Activated T-helper 9 cell treated with anti-CD3 and anti-CD28 coated beads, Interleukin-2, amount 50 U/mL, for 16 hours (primary cell): Measurements from ENCODE around the gene OBSL1.

ENCODE experiments used
- DNase-seq: peaks from one replicate; pipeline ENCODE4 v3.0.0-alpha.2; 2020; ENCODE audit warnings: low read depth

Gene OBSL1

DNA sequence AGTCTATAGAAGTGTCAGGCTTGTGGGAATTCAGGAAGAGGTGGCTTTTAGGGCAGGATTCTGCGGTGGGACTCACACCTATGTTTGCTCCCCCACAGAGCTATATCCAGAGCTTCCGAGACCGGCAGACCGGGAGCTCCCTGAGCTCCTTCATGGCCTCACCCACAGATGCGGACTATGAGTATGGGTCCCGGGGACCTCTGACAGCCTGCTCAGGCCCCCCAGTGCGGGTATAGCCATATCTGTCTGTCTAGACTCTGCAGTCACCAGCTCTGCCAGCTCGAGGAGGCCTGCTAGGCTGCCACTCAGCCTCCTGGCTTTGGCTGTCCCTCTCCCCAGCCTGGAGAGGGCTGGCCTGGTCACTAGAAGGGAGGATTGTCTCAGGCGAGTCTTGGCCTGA, 21.7 kb downstream of the OBSL1 start:
- DNase-seq, result no peak

DNA sequence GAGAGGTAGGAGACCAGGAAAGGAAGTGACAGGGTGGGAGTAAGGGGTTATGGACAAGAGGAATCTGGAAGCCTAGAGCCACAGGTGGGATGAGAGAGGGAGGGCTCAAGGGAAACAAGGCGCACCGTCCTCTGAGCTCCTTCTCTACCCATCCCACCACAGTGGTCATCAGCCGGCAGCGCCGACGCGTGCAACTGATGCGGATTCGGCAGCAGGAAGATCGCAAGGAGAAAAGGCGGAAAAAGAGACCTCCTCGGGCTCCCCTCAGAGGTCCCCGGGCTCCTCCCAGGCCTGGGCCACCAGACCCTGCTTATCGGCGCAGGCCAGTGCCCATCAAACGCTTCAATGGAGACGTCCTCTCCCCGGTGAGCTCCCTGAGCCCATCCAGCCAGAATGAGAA, 22.3 kb downstream of the OBSL1 start:
- no peak for DNase-seq

DNA sequence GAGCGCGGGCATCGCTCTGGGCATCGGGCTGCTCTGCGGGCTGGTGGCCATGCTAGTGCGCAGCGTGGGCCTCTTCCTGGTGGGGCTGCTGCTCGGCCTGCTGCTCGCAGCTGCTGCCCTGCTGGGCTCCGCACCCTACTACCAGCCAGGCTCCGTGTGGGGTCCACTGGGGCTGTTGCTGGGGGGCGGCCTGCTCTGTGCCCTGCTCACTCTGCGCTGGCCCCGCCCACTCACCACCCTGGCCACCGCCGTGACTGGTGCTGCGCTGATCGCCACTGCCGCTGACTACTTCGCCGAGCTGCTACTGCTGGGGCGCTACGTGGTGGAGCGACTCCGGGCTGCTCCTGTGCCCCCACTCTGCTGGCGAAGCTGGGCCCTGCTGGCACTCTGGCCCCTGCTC, 23.7 kb downstream of the OBSL1 start:
- no peak for DNase-seq

DNA sequence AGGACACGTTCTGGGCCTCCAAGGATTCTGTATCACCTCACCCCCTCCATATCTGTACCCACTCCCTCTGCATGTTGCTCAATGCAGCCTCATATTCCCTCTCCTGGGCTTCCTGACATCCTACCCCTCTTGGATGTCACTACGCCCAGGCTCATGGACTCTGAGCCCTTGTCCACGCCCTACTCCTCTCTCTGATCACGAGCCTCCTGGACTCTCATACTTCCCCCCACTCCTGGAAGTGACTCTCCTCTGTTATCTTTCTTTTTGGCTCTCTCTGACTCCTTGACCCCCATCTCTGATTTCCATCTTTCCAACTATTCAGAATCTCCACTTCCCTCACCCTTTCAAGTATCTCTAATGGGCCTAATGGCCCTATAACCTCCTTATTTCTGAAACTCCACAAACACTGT, 25.4 kb downstream of the OBSL1 start:
- DNase-seq, result no peak

DNA sequence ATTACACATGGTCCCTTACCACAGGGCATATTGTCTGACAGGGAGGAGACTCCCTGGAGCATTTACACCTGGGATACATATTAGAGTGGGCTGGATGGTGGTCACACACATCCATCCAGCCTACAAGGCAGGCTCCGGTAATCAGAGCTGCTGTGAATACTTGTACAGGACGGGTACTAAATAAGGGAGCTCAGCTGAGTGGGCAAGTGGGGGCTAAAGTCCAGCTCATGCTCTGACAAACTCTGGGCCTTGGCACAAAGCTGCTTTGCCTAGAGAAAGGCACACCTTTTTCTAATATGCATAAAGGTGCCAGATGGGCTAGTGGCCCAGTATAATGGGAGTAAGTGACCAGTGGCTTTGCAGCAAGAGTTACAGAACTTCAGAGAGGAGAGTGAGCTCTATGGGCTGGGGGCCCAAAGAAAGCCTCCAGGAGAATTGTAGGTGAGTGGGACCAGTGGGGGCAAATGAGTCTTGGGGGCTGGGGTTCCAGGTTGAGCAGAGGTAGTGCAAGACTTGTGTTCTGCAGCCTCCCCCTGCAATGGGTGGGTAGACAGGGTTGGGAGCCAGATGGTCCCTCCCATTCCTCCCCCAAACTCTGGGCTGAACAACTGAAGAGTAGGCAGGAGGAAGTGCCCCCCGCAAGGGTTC, 25.9 kb downstream of the OBSL1 start:
- DNase-seq, result no peak

DNA sequence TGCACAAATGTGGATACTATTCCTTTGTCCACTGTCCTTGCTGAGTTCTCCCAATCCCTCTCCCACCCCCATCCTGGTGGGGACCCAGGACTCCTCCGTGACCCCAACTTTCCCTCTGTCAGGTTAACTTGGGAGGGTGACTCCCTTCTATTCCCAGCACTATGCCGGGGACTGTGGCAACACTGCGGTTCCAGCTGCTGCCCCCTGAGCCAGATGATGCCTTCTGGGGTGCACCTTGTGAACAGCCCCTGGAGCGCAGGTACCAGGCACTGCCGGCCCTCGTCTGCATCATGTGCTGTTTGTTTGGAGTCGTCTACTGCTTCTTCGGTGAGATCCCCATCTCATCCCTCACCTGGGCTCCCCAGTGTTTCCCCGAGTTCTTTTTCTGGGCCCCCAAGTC, 26.8 kb downstream of the OBSL1 start:
- no peak for DNase-seq

DNA sequence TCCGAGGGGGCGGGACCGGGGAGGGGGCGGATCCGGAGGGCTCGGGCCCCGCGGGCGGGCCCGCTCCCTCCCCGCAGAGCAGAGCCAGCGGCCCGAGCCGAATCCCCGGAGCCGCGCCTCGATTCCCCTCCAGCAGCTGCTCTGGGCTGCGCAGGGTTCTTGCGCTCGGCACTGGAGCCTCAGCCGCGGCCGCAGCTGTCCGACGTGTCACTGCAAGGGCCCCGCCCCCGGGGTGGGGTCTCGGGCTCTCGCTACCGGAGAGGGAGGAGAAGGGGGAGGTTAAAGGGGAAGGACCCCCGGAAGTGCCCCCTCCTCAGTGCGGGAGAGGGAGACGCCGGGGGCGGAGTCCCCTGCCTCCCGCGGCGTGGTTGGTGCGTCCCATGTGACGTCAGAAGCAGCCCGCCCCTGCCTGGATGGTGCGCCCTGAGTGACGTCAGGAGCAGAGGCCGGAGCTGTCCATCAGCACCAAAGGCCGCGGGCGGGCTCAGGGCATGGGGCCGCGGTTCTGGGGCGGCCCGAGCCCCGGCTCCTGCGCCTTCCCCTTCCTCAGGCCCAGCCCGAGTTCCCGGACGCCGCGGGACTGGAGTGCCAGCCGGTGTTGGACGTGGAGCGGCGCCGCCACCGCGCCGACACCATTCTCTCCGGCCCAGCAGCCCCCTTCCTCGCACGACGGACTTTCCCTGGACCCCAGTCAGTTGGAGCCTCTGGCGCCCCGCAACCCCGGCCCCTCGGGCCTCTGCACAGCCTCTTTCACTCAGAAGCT, 27.6 kb downstream of the OBSL1 start, which contains the start of the genes CHPF and TMEM198:
CHPF (minus strand) TSS at position 214 of the 763 bp plus-strand sequence. CDS start 271 bp downstream, outside the sequence.
TMEM198 (plus strand) TSS at position 433 of the 763 bp plus-strand sequence. CDS start 700 bp downstream, outside the sequence.
- peak; percentile 90 for DNase-seq

DNA sequence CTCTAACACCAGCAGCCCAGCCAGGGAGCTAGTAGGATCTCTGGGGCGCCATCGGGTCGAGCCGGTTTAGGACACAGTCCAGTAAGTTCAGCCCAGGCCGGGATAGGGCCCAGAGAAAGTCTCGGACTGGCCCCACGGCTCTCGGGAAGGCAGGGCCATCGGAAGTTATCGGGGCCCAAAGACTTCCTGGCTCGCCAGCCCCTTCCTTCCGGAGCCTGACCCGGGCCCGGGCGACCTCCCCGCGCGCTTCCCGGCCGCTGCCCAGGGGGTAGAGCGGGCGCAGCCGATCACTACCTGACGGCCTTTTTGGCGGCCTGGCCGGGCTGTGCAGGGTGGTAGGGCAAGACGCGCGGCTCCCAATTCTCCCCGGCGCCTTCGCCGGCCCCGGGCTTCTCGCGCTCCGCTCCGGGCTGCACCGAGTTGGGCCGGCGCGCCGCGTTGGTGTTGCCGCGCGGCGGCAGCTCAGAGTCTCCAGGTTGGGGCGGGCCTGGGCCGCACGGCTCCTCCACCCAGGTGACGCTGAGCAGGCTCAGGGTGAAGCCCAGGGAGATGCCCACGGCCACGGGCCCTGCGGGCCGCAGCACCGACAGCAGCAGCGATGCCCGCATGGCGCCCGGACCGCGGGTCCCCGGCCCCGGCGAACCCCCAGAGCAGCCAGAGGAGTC, 28.3 kb downstream of the OBSL1 start:
- no peak for DNase-seq

DNA sequence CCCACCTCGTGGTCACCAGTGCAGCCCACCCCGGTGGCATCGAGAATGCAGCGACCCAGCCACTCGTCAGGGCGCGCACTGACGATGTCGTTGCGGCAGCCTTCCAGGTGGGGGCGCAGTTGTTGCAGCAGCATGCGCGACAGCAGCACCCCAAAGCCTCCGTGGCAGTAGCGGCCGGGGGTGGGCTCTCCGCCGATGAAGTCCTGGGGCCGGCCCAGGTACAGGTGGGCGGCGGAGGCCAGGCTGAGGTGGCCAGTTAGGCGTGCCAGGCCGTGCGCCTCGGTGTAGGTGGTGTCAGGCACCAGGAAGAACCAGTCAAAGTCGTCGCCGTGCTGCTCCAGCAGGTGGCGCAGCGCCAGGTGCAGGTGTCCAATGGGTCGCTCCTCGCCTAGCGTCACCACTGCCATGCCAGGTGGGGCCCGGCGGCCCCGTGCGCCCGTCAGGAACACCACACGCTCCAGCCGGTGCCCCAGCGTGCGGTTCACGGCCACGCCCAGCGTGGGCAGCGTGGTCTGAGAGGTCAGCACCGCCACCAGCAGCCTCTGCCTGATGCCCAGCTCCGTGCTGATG, 29.6 kb downstream of the OBSL1 start:
- peak; percentile 76 for DNase-seq

DNA sequence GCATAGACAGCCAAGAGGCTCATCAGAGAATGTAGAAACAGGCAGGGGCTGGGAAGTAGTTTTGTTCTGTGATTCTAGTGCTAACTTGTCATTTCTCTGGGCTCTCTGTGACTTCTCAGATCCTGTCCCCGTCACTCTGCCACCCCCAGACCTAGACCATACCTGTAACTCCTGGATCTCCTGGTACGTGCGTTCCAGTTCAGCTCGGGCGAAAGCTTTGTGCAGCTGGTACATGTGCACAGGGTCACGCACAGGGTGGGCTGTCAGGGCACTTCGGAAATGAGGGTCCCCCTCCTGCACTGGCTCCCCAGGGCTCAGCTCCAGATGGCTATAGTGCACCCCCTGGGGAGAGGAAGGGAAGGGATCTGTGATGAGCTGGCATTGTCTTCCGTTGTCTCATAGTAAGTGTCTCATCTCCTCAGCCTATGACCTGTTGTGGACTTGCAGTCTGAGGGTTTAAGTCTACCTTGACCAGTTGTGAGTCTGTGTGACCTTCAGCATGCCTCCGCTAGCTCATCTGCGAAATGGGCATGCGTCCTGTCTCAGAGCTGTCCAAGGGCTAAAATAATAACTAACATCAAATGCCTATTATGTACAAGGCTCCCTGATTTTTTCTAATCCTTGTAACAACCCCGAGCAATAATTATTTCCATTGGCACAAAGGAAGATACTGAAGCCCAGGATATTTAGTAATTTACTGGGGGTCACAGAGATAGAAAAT, 30.4 kb downstream of the OBSL1 start:
- no peak for DNase-seq

DNA sequence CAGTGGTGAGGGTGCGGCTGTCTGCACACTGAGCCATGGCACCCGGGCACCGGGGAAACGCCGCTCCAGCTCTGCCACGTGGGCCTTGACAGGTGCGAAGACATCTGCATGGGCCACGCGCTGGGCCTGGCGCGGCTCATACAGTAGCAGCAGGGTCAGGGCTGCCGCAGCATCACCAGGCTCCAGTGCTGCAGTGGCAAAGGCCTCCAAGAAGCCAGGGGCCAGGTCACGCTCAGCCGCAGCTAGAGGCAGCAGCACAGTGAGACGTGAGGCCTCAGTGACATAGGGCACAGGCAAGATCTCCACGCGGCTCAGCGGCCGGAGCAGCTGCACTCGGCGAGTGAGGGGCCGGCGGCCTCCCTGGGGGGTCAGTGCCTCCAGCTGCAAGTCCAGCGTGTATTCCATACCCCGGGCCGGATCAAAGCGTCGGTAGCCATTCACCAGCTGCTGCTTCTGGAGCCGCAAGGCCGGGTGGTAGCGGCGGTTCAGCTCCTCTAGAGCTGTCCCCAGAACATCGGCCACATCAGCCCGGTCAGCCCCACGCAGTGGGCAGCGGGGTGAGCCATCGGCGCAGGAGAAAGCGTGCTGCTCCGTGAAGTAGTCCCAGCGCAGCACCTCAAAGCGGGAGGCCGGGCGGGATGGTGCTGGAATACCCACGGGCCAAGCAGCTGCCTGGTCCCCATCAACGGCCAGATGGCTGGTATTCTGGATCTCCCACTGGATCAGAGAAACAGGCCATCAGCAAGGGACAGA, 31.2 kb downstream of the OBSL1 start:
- no peak for DNase-seq

DNA sequence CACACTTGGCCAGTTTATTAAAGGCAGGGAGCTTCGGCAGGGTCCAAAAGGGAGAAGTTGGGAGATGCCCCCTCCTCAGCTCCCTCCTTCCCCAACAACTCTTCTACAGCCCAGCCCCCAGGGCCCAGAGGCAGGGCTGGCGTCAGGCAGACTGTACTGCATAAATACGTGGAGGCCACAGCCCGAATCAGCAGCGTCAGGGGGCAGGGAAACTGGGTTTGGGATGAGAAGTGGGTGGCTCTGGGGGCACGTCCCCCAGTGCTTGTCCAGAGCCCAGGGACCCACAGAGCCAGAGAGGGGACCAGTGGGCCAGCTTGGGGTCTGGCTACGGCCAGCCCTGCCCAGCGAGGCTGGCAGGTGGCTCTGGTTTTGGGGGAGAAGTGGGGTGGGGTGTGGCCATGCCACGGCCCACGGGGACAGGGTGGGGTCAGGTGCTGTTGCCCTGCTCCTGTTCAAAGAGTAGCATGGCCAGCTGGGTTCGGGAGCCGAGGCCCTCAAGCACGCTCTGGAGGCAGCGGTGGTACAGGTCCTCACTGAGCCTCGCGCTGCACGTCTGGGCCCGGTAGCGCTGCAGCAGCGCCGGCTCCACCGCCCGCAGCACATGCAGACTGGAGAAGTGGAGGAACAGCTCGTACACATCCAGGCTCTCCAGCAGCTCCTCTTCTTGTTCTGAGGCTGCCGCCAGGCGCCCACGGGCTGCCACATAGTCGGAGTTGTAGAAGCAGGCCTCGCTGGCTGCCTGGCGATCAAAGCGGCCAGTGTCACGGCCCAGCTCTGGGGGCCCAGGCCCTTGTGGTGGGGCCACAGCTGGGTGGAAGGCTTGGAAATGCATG, 32.2 kb downstream of the OBSL1 start:
- no peak for DNase-seq

DNA sequence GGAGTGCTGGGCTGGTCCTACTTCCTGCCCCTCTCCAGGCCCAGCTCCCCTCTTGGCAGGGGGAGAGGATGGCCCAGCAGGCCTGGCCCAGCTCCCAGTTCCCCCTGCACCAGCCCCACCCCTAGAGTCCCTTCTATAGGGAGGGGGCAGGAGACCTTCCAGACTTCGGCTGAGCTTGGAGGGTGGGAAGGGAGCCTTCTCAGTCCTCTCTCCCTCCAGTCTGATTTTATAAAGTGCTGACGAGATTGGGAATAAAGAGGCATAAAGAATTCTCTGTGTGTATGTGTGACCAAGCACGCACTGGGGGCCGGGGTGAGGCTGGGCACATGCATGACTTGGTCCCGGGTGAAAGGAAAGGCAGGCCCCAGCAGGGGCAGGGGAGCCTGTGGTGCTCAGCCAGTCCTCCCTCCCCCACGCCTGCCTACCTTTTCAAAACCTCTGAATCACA, 32.8 kb downstream of the OBSL1 start:
- DNase-seq, result no peak

DNA sequence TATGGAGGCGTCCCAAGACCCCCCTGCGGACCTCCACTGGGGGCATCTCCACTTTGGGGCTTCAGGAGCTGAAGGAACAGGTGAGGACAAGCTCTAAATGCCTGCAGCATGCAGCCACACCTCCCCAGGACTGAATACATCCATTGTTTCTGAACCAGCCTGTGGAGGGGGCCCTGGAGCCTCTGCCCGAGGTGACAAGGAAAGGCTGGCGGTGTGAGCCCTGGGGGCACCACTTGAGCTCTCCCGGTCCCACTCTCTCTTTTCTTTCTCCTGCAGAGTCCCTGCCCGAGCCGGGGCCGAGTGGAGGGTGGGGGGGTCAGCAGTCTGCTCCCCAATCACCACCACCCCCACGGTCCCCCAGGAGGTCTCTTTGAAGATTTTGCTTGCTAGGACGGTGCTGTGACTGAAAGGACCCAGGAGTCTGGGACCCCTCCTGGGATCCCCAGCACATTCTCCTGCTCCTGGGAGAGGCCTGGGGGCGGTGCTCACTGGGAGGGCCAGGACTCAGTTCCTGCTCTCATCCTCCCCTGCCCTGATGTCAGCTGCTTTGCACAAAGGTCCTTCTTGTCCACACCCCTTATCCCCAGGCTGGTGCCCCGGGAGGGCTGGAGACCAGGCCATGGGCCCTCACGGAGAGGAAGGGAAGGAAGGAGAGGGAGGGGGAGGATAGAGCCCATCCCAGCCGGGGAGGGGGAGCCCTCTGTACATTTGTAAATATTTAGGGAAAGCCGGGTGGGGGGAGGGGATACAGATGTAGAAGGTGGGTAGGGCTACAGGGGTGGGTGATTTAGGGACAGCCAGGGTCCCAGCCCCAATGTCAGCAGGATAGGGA, 33.5 kb downstream of the OBSL1 start:
- no peak for DNase-seq

DNA sequence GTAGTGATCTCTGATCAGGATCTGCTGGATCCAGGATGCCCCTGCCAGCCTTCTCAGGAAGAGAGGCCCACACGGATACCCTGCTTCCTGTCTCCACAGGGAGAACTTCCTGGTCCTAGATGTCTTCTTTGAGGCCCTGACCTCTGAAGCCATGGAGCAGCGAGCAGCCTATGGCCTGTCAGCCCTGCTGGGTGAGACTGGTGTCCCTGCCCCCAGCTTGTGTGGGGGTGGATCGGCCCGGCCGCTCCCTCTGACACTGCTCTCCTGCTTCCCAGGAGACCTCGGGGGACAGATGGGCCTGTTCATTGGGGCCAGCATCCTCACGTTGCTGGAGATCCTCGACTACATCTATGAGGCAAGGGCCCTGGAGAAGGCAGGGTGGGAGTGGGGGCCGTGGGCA, 34.4 kb downstream of the OBSL1 start:
- DNase-seq, result no peak

DNA sequence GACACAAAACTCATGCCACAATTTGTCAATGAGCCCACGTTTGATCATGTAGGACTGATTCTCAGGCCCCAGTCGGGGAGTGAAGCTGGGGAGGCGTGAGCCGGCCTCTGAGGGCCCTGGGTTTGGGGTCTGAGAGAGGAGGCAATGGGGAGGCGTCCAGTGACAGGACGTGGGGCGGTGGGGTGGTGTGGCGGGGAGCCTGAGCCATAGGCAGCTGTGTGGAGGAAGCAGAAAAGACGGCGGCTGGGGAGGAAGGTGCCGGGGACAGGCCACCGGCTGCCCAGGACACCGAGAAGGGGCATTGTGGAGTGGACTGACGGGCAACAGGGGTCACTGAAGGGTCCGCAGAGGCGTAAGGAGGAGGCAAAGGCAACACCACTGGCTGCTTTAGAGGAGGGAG, 34.9 kb downstream of the OBSL1 start:
- no peak for DNase-seq

DNA sequence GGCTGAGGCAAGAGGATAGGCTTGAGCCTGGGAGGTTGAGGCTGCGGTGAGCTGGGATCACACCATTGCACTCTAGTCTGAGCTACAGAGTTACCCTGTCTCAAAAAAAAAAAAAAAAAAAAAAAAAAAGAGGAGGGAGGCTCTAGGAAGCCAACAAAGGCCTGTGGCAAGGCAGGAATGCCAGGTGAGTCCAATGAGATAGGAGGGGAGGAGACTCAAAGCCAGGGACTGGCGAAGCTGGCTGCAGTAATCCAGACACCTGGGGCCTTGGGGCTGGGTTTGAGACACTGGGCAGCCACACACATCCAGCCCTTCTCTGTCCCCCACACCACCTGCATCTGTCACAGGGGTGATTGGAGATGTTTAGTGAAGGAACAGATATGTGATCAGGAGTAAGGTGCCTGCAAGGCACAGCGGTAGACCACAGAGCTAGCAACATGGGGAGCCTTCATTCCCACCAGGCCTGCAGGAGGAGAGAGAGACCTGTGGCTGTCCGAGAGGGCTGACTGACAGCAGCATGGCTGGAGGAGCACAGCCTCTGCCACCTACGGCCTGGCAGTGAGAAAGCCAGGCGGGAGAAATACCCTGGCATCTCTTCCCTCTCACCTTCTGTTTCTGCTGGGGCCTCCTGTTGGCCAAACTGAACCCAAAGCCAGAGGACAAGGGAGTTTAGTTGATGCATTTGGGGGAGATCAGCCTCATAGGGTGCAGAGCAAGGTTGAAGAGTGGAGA, 37.2 kb downstream of the OBSL1 start:
- DNase-seq, result no peak

DNA sequence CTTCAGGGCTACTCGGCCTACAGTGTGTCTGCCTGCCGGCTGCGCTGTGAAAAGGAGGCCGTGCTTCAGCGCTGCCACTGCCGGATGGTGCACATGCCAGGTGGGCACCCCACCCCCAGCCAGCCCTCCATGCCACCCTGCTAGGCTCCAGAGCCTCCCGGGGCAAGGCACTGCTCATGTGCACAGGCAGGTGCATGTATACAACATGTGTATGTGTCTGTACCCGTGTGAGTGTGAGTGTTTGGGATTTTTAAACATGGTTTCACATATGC, 39.0 kb downstream of the OBSL1 start:
- no peak for DNase-seq
